Upper lobe of left lung (tissue), 6 donors: Measurements from ENCODE around the gene ZNF81. TPM values are rescaled to one million over a fixed set of nuclear protein-coding genes. Genes with fewer than 3 reads are reported as not detected.
"Not testable (repeated sequence)": the region's sequence is repeated elsewhere in the genome, so short reads cannot be mapped to it uniquely, and the experiment has no call there.

Experiments used
- ATAC-seq, 2 donors: fragments of 200-7000 bp; cut with Tn5 transposase; one replicate each; pipeline ENCODE4 v1.9.1; 2022; ENCODE audit warnings: mild to moderate bottlenecking in 2 of 2, moderate library complexity in 2 of 2; ENCODE audit not compliant: low FRiP score in 2 of 2
- DNase-seq, 2 donors: peaks; one replicate each; pipeline ENCODE4 v3.0.0-alpha.2; 2019 to 2020
- H3K27ac ChIP-seq, 4 donors: fragments of 200-600 bp; sonication (generic); one replicate each; pipeline ENCODE4 v1.5.1; 2016 to 2019
- H3K27me3 ChIP-seq, 4 donors: fragments of 200-600 bp; sonication (generic); one replicate each; pipeline ENCODE4 v1.5.1; 2017 to 2019
- H3K36me3 ChIP-seq, 4 donors: fragments of 200-600 bp; sonication (generic); one replicate each; pipeline ENCODE4 v1.5.1; 2016 to 2019
- H3K4me1 ChIP-seq, 4 donors: fragments of 200-600 bp; sonication (generic); one replicate each; pipeline ENCODE4 v1.5.1; 2018 to 2019
- H3K4me3 ChIP-seq, 4 donors: fragments of 200-600 bp; sonication (generic); one replicate each; pipeline ENCODE4 v1.5.1; 2017 to 2019; ENCODE audit warnings: mild to moderate bottlenecking in 2 of 4, moderate library complexity in 1 of 4
- H3K9me3 ChIP-seq, 4 donors: fragments of 200-600 bp; sonication (generic); one replicate each; pipeline ENCODE4 v1.5.1; 2018 to 2019
- EP300 ChIP-seq, 4 donors: sonication (generic); formaldehyde crosslinking; IDR thresholded peaks; one replicate each; pipeline ENCODE4 v1.5.1; 2017; ENCODE audit warnings: antibody characterized with exemption in 4 of 4, control low read depth in 2 of 4
- POLR2A ChIP-seq, 4 donors: fragments of 450-650 bp; IDR thresholded peaks; one replicate each; pipeline ENCODE4 v1.5.1; 2016 to 2017; ENCODE audit warnings: antibody characterized with exemption in 4 of 4, mild to moderate bottlenecking in 2 of 4
- POLR2AphosphoS5 ChIP-seq, 2 donors: sonication (generic); formaldehyde crosslinking; IDR thresholded peaks; one replicate each; pipeline ENCODE4 v1.5.1; 2017; ENCODE audit warnings: antibody characterized with exemption in 2 of 2
- WGBS, 2 donors: methylation state at CpG; one replicate each; pipeline ENCODE4 v1.1.5; 2017 to 2018; 5-methylcytosine and 5-hydroxymethylcytosine counted together
- total RNA-seq, 6 donors: library from RNA; depleted of rRNA in 4 of 6; stranded (reverse); fragments of >200 nt in 4 of 6; gene quantifications; one replicate each; pipeline versions ENCODE4 v1.1.0 to v1.2.1, GENCODE V29; 2016 to 2021
- TF ChIP-seq, protein P1 (sequence below), 6 experiments: fragments of 450-650 bp in 4 of 6; fragments of 200-600 bp in 2 of 6; sonication (generic) in 2 of 6; IDR thresholded peaks; one replicate each; pipeline ENCODE4 v1.5.1; 2016 to 2019; ENCODE audit warnings: antibody characterized with exemption in 6 of 6
- donor health status: DM: no; HTN: no; CAD: no; lungs with moderate emphysema.
- donor health status: DM: no; HTN: yes; CAD: no; lungs with severe emphysema.

ZNF81 gene
- total RNA-seq, 6 donors from 2014 or later = 3.2 to 22.0 (median 9.0) TPM

DNA sequence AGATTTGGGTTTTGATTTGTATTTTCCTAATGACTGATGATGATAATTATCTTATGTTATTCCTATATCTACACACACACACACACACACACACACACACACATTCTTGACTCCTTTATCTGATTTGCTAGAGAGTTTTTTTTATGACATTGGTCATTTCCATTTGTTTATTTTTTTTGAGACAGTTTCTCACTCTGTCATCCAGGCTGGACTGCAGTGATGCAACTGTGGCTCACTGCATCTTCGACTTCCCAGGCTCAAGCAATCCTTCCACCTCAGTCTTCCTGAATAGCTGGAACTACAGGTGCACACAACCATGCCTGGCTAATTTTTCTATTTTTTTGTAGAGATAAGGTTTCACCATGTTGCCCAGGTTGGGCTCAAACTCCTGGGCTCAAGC lies 6.7 kb downstream of the ZNF81 start:
- Histone ChIP-seq H3K9me3 (no peaks in the 10 kb centered on the region), H3K27me3 (no peaks in the 10 kb centered on the region), H3K4me3 (no peak overlapping the region), H3K36me3 (peaks cover 0 to 22% (median 2%) of the 10 kb centered on the region in 4 donors), H3K27ac (no peak overlapping the region), H3K4me1 (no peaks in the 10 kb centered on the region)
- no peak for ATAC-seq
- TF ChIP-seq, protein P1, sequence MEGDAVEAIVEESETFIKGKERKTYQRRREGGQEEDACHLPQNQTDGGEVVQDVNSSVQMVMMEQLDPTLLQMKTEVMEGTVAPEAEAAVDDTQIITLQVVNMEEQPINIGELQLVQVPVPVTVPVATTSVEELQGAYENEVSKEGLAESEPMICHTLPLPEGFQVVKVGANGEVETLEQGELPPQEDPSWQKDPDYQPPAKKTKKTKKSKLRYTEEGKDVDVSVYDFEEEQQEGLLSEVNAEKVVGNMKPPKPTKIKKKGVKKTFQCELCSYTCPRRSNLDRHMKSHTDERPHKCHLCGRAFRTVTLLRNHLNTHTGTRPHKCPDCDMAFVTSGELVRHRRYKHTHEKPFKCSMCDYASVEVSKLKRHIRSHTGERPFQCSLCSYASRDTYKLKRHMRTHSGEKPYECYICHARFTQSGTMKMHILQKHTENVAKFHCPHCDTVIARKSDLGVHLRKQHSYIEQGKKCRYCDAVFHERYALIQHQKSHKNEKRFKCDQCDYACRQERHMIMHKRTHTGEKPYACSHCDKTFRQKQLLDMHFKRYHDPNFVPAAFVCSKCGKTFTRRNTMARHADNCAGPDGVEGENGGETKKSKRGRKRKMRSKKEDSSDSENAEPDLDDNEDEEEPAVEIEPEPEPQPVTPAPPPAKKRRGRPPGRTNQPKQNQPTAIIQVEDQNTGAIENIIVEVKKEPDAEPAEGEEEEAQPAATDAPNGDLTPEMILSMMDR (IDR thresholded peaks at IDR 0.05) = no peak
- TF ChIP-seq POLR2AphosphoS5 (IDR thresholded peaks at IDR 0.05) (no peak), EP300 (IDR thresholded peaks at IDR 0.05) (no peak), POLR2A (IDR thresholded peaks at IDR 0.05) (no peak)
- DNase-seq = no peak
- WGBS, 2 donors = 72 to 80% methylated on average over 1 of the region's 1 CpG

DNA sequence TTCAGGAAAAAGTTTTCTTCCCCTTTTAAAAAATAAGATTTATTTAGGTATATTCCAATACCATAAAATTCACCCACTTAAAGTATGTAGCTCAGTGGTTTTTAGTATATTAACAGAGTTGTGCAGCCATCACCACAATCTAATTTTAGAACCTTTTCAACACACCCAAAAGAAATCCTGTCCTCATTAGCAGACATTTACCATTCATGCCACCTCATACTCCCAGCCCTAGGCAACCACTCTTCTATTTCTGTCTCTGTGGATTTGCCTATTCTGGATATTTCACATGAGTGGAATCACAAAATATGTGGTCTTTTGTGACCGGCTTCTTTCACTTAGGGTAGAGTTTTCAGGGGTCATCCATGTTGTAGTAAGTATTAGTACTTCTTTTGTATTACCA lies 7.4 kb downstream of the ZNF81 start:
- Histone ChIP-seq H3K36me3 (peaks cover 0 to 26% (median 2%) of the 10 kb centered on the region in 4 donors), H3K9me3 (no peaks in the 10 kb centered on the region), H3K27ac (no peak overlapping the region), H3K27me3 (no peaks in the 10 kb centered on the region), H3K4me3 (no peak overlapping the region), H3K4me1 (no peaks in the 10 kb centered on the region)
- DNase-seq (no peak), ATAC-seq (no peak)
- TF ChIP-seq EP300 (IDR thresholded peaks at IDR 0.05) (no peak), POLR2AphosphoS5 (IDR thresholded peaks at IDR 0.05) (no peak), POLR2A (IDR thresholded peaks at IDR 0.05) (no peak)
- TF ChIP-seq, protein P1 (IDR thresholded peaks at IDR 0.05) = no peak
- WGBS, 2 donors = 89 to 100% methylated on average over 1 of the region's 1 CpG

GRCh38 chrX:47846040-47846439 lies 9.3 kb downstream of the ZNF81 start:
- peaks cover 0 to 34% (median 2%) of the 10 kb centered on the region in 4 donors for H3K36me3 ChIP-seq
- no peaks in the 10 kb centered on the region for H3K9me3 ChIP-seq
- H3K4me1 ChIP-seq = no peaks in the 10 kb centered on the region
- no peak overlapping the region for H3K4me3 ChIP-seq
- ATAC-seq (no peak), DNase-seq (no peak)
- TF ChIP-seq EP300 (IDR thresholded peaks at IDR 0.05) (no peak), POLR2A (IDR thresholded peaks at IDR 0.05) (no peak), POLR2AphosphoS5 (IDR thresholded peaks at IDR 0.05) (no peak)
- TF ChIP-seq, protein P1 (IDR thresholded peaks at IDR 0.05) = no peak
- 43 to 61% methylated on average over 4 to 7 of the region's 7 CpGs for WGBS, 2 donors
- H3K27ac ChIP-seq = no peak overlapping the region
- no peaks in the 10 kb centered on the region for H3K27me3 ChIP-seq

DNA sequence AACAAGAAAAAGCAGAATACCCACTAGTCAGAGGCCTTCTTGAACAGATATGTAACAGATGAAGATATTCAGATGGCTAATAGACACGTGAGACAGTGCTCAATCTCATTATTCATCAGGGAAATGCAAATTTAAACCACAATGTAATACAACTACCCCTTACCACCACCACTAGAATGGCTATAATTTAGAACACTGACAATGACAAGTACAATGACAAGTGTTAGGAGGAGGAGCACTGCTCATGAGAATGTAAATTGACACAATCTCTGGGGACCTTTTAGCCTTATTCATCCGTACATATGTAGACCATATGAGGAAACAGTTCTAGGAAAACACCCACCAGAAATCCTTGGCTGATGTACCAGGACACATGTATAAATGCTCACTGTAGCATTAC lies 13.1 kb downstream of the ZNF81 start:
- no peak for DNase-seq

DNA sequence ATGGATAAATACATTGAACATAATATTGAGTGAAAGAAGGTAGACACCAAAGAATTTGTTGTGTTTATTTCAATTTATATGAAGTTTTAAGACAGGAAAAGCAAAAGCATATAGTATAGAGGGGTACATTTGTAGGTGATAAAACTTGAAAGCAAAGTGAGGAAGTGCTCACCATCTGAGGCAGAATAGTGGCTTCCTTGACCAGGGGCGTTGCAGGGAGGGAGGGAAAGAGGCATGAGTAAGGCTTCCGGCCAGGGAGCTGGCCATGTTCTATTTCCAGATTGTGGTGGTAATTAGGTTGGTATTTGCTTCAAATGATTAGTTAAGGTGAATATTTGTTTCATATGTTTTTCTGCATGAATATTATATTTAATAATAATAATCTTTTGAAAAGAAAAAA lies 13.7 kb downstream of the ZNF81 start:
- H3K4me3 ChIP-seq, H3K27ac ChIP-seq, ATAC-seq, DNase-seq, H3K9me3 ChIP-seq, H3K4me1 ChIP-seq, H3K27me3 ChIP-seq: not testable (repeated sequence)
- WGBS, 2 donors = no CpG with 5 or more reads among the region's 2 CpGs
- H3K36me3 ChIP-seq = peaks cover 0 to 37% (median 2%) of the 10 kb centered on the region in 4 donors

More for the DNA sequence above, 13.1 kb downstream of the ZNF81 start:
- Histone ChIP-seq H3K4me1 (no peaks in the 10 kb centered on the region), H3K4me3 (no peak overlapping the region), H3K27ac (no peak overlapping the region), H3K27me3 (no peaks in the 10 kb centered on the region), H3K9me3 (no peaks in the 10 kb centered on the region), H3K36me3 (peaks cover 0 to 37% (median 2%) of the 10 kb centered on the region in 4 donors)
- TF ChIP-seq, protein P1 (IDR thresholded peaks at IDR 0.05) = no peak
- no peak for TF ChIP-seq EP300 (IDR thresholded peaks at IDR 0.05)
- no peak for TF ChIP-seq POLR2A (IDR thresholded peaks at IDR 0.05)
- TF ChIP-seq POLR2AphosphoS5 (IDR thresholded peaks at IDR 0.05) = no peak
- ATAC-seq = no peak
- 45 to 63% methylated on average over 2 of the region's 2 CpGs for WGBS, 2 donors
